Activated CD8-positive, alpha-beta memory T cell treated with anti-CD3 and anti-CD28 coated beads for 1 hour (primary cell): ENCODE data around the gene AHRR.
"Not testable (repeated sequence)": the region's sequence is repeated elsewhere in the genome, so short reads cannot be mapped to it uniquely, and the experiment has no call there.

Experiments
- DNase-seq, 2 donors: peaks; one replicate each; pipeline ENCODE4 v3.0.0-alpha.2; 2020; ENCODE audit warnings: low read depth in 1 of 2; ENCODE audit errors: extremely low read depth in 1 of 2

The AHRR gene

DNA sequence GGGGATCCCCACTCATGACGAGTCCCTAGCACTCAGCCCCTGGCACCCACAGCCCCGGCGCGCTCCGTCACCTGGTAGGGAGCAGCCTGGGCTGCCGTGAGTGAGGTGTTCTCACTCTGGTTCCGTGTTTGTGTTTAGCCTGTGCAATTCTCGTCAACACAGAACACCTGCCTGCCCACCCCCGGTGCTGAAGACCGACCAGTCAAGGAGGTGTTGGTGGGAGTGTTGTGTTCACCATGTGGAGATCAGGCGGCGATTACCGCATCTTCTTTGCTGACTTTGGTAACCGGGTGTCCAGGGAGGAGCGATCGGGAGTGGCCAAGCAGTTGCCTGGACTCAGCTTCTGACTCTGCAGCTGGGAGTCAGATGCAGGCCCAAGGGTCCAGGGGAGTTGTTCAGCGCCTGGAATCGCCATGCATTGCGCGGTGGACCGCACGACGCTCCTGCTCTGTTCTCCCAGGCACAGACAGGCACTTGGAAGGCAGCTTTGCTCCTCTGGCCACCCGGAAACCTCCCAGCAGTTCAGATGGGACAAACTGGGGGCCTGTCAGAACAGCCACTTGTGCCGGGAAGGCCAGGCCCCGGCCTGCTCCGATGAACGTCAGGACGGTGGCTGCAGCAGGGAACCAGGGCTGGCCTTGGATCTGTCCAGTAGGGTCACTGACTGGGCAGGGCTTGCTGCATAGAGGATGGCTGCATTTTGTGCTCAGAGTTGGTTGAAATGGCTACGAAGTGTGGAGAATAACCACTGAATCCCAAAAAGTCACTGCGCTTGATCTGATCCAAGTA is 149.6 kb downstream of the AHRR start:
- DNase-seq = no peak

- no peak for DNase-seq
Measured at GRCh38 chr5:471750-472058, 150.2 kb downstream of the AHRR start.

DNA sequence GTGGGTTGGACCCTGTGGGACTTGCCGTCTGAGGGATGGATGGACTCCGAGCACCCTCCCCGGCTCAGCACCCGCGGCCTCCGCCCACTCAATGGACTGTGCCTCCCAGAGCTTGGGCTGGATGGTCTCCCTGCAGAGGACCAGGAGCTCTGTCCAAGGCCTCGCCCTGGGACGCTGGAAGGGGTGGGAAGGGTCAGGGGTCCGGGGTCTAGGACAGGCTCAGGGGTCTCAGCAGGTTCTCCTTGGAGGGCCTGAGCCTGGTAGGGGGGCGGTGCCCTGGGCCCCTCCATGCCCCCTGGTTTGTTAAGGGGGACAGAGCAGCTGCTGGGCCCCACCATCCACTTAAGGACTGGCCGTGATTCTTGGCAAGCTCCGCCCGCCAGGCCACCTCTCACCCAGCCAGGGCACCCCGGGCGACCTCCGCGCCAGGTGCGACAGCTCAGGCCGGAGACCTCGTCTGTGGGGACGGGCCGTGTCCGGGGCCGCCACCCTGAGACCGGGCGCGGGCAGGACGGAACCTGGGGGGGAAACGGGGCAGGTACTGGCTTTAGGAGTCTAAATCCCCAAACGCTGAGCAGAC is 150.7 kb downstream of the AHRR start:
- DNase-seq = no peak

GRCh38 chr5:472656-473550 is 151.4 kb downstream of the AHRR start:
- peak; percentile 58 to 85 for DNase-seq

DNA sequence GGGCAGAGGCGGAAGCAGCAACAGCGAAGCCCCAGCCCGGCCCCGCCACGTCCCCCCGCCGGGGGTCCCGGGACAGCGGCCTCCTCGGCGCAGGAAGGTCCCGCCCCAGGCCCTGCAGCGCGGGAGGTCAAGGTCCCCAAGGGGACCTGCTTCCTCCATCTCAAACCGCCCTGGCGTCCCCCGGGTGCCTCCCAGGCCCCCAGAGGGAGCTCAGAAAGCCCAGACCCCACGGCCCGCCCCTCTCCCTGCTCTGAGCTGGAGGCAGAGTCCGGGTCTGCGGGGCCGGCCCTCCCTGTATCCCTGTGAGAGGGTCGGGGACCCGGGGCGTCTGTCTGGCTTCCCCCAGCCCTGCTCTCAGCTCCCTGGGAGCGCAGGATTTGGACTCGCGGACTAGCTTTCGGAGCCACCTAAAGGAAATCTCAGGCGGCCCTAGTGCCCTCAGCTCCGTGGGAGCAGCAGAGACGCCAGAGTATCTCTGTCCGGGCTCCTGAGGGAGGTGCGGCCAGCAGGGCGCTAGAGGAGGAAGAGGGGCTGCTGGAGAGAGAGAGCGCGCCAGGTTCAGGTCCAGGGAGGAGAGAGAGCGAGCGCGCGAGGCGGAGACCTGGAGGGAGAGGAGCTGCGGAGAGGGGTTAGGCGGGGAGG is 152.2 kb downstream of the AHRR start:
- DNase-seq = no peak

GRCh38 chr5:474232-474839 is 152.8 kb downstream of the AHRR start:
- not testable (repeated sequence) for DNase-seq

DNA sequence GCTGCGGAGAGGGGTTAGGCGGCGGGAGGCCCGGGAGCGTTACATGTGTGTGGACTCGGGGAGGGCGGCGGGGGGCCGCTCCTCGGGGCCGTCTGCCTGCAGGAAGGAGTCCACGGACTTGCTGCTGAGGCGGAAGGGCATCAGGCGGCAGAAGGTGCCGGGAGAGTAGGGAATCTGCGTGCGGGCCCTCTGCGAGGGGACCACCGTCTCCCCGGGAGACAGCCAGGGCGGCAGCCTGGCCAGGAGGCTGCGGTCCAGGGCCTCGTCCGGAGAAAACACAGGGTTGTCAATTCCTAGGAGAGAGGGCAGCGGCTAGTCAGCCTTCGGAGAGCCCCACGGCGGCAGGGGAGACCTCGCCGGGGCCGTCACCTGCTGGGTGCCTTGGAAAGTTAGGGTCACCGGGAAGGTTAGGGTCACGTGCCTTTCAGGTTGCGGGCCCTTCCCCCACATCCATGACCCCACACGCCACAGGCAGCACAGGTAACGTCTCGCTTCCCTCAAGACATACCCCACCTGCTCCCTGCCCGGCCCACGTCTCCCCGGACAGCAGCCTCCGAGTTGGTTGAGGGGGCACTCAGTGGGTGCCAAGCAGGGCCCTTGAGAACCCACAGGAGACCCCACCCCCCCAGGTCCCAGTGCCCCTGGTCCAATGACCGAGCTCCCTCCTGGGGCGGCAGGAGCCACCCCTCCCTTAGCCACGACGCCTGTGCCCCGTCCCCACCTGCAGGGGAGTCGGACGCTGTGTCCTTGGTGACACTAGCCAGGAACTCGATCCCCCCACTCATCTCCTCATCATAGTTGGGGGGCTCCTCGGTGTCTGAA is 153.5 kb downstream of the AHRR start:
- DNase-seq = no peak

GRCh38 chr5:475704-476101 is 154.2 kb downstream of the AHRR start:
- no peak for DNase-seq

GRCh38 chr5:476102-476813 is 154.7 kb downstream of the AHRR start:
- DNase-seq = no peak

- no peak for DNase-seq
Measured at GRCh38 chr5:476814-477175, 155.3 kb downstream of the AHRR start.

DNA sequence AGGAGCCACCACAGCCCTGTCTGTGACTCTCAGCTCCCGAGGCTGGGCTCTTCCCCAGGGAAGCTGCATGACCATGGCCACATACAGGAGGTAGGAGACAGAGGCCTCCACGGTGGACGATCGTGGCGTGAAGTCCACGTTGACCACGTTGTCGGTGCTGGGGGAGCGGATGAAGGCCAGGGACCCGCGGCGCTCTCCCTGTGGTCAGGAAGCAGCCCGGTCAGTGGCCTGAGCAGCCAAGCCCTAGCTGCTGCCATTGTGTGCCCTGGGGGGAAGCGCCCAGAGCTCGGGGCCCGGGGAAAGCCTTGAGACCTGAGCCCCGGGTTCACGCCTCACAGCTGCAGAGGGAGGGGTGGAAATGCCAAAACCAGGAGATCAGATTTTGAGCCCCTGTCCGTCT is 155.7 kb downstream of the AHRR start:
- DNase-seq = no peak

GRCh38 chr5:477871-478270 is 156.4 kb downstream of the AHRR start:
- DNase-seq = no peak

DNA sequence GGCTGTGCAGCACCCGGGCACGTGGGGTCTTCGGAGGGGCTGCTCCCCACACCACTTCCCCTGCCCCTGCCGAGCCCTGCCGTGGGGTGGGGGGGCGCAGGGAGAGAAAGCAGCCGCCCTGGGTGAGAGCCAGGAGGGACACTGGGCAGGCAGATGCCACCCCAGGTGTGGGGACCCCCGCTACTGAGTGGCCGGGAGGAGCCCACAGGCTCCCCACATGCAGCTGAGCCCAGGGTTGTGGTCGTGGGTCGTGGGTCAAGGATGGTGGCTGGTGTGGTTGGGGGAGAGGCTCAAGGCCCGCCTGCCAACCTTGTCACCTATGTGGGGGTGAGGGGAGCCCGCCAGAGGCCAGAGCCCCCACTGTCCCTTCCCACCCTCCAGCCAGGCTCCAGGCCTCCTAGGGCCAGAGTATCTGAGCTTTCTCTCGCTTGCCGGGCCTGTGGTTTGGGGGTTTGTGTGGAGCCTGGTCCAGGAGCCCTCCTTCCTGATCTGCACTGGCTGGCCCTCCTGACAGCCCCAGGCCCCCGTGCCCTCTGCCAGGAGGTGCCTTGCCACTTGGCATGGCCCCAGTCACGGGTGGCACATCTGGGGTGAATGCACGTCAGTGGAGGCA is 157.0 kb downstream of the AHRR start:
- no peak for DNase-seq

DNA sequence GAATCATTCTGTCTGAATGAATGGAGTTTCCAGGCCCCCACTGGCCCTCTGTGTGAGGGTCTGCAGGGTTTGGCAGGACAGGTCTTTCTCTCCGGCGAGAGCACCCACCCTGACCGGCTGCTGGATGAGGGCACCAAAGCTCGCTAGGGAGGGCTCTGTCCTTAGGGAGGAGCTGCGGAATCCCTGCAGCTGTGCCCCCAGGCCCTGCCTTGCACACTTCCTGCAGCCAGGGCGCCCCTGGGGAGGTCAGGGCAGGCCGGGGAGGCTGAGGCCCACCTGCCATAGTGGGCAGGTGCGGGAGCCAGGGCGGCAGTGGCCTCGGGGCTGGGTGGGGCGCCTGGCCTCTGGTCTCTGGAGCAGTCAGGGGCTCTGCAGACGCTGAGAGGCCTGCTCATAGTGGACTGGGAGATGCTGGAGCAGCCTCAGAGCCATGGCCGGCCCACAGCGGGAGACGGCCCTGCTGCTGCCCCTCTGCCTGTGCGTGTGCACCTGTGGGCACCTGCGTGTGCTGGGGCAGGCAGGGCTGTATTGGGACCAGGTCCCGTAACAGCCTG is 157.5 kb downstream of the AHRR start:
- DNase-seq = no peak

- no peak for DNase-seq
Measured at GRCh38 chr5:479566-480319, 158.2 kb downstream of the AHRR start.

- no peak for DNase-seq
Measured at GRCh38 chr5:481347-481746, 159.8 kb downstream of the AHRR start.

DNA sequence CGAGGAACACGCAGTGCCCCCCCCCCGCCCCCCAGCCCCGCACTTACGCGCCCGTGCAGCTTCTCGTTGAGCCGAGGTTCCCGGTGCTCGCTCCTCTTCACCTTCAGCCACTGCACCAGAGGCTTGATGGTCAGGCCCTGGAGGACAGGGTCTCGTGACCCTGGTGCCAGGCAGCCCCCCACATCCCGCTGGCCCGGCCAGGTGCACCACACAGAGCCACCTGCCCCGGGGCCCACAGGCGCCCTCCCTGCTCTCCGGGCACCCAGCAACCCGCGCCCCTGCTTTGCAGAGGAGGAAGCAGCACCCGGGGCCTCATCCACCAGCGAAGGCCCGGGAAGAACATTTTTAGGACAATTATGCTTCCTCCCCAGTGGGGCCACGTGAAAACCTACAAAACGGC is 160.5 kb downstream of the AHRR start:
- no peak for DNase-seq

- no peak for DNase-seq
Measured at GRCh38 chr5:482506-482905, 161.0 kb downstream of the AHRR start.
